Ishikawa (cell line): ENCODE results near the gene LRRFIP2.

ENCODE experiments used
- CEBPB ChIP-seq: IDR thresholded peaks from 2 replicates; pipeline ENCODE4 v1.6.1; 2012
- CREB1 ChIP-seq: IDR thresholded peaks from 2 replicates; pipeline ENCODE4 v1.6.1; 2012; ENCODE audit warnings: low read depth
- EGR1 ChIP-seq: IDR thresholded peaks from 2 replicates; pipeline ENCODE4 v1.6.1; 2012
- EP300 ChIP-seq: IDR thresholded peaks from 2 replicates; pipeline ENCODE4 v1.6.1; 2012; ENCODE audit warnings: borderline replicate concordance
- FOXM1 ChIP-seq: IDR thresholded peaks from 2 replicates; pipeline ENCODE4 v1.6.1; 2012; ENCODE audit warnings: low read depth, borderline replicate concordance
- MAX ChIP-seq: IDR thresholded peaks from 2 replicates; pipeline ENCODE4 v1.6.1; 2012
- NFIC ChIP-seq: IDR thresholded peaks from 2 replicates; pipeline ENCODE4 v1.6.1; 2012
- RAD21 ChIP-seq: IDR thresholded peaks from 2 replicates; pipeline ENCODE4 v1.6.1; 2012; ENCODE audit warnings: low read depth
- REST ChIP-seq: IDR thresholded peaks from 2 replicates; pipeline ENCODE4 v1.6.1; 2012; ENCODE audit warnings: low read depth, mild to moderate bottlenecking
- TAF1 ChIP-seq: IDR thresholded peaks from 2 replicates; pipeline ENCODE4 v1.6.1; 2012; ENCODE audit warnings: low read depth, mild to moderate bottlenecking
- TCF12 ChIP-seq: IDR thresholded peaks from 2 replicates; pipeline ENCODE4 v1.6.1; 2012; ENCODE audit warnings: low read depth
- TEAD4 ChIP-seq: IDR thresholded peaks from 2 replicates; pipeline ENCODE4 v1.6.1; 2012
- USF1 ChIP-seq: IDR thresholded peaks from 2 replicates; pipeline ENCODE4 v1.6.1; 2012
- YY1 ChIP-seq: IDR thresholded peaks from 2 replicates; pipeline ENCODE4 v1.6.1; 2012; ENCODE audit warnings: low read depth
- ZBTB7A ChIP-seq: IDR thresholded peaks from 2 replicates; pipeline ENCODE4 v1.6.1; 2012; ENCODE audit warnings: low read depth

Gene LRRFIP2

GRCh38 chr3:37064747-37065146 is 109.6 kb downstream of the LRRFIP2 start:
- TF ChIP-seq EP300 (no peak), TAF1 (no peak), TCF12 (no peak), CEBPB (no peak), TEAD4 (no peak)

- no peak for TF ChIP-seq ZBTB7A
- no peak for TF ChIP-seq RAD21
- no peak for TF ChIP-seq TEAD4
- TF ChIP-seq MAX, result no peak
- TF ChIP-seq TAF1, result no peak
These were observed 116.3 kb downstream of the LRRFIP2 start for GRCh38 chr3:37058117-37058516.

- no peak for TF ChIP-seq TEAD4
These were observed 117.6 kb downstream of the LRRFIP2 start for GRCh38 chr3:37056826-37057225.

- no peak for TF ChIP-seq REST
- TF ChIP-seq TCF12, result no peak
- no peak for TF ChIP-seq TEAD4
These were observed 120.0 kb downstream of the LRRFIP2 start for GRCh38 chr3:37054370-37054769.

GRCh38 chr3:37053753-37054152 is 120.6 kb downstream of the LRRFIP2 start:
- no peak for TF ChIP-seq TCF12
- no peak for TF ChIP-seq YY1
- no peak for TF ChIP-seq ZBTB7A
- TF ChIP-seq EP300, result no peak
- TF ChIP-seq MAX, result no peak
- no peak for TF ChIP-seq TAF1
- TF ChIP-seq TEAD4, result no peak
- no peak for TF ChIP-seq FOXM1
- TF ChIP-seq NFIC, result no peak
- no peak for TF ChIP-seq CREB1
- TF ChIP-seq USF1, result no peak
- TF ChIP-seq REST, result no peak

- TF ChIP-seq CEBPB (no peak), TAF1 (no peak), ZBTB7A (no peak), MAX (no peak), FOXM1 (no peak), EGR1 (no peak), CREB1 (no peak), TCF12 (no peak), TEAD4 (no peak), EP300 (no peak), RAD21 (no peak), REST (no peak), YY1 (no peak)
These were observed 121.0 kb downstream of the LRRFIP2 start for GRCh38 chr3:37053337-37053736.

- TF ChIP-seq ZBTB7A (no peak), EP300 (no peak), CREB1 (no peak), TCF12 (no peak), MAX (no peak), EGR1 (no peak), REST (no peak), YY1 (no peak), RAD21 (no peak), TAF1 (no peak), NFIC (no peak), FOXM1 (no peak)
These were observed 121.5 kb downstream of the LRRFIP2 start for GRCh38 chr3:37052860-37053259.
